ENCODE data around the gene MRPL14. TPM values are rescaled to one million over a fixed set of nuclear protein-coding genes. Genes with fewer than 3 reads are reported as not detected.
A peak's percentile ranks its signal among the peaks of the same experiment; 100 is the strongest.

MRPL14 gene
- total and polyA plus RNA-seq, 12 donors: 29.9 to 89.7 (median 41.4) TPM

DNA sequence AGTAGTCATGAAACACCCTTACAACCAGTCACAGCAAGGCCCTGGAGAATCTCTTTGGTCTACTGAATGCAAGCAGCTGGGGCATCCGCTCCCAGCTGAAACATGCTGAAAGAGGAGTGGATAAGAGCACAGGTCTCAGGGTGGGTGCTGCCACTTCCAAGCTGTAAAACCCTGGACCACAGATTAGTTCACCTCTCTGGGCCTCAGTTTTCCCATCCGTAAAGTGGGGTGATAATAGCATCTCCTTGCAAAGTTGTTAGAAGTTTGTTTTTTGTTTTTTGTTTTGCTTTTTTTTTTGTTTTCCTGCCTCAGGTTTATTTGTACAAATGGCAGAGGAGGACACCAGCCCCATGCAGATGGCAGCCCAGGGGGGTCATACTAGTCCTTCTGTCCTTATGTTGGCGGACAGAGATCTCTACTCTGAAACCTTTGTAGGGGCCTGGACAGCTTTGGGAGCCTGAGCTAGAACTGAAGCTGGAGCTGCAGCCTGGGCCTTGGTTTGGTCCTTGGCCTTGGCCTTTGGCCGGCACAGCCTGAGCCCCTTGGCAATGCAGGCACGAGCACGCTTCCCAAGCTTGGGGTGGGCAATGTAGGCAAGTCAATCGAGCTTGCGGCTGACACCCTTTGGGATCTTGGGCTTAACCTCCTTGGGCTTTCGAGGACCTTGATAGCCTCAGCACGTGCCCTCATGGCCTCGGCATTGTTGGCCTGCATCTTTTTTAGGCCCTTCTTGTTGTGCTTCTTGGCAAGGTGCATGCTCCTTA lies 38.2 kb downstream of the MRPL14 start:
- no peak for ATAC-seq
- H3K4me1 ChIP-seq: peaks cover 0 to 19% (median under 1%) of the 10 kb centered on the region in 9 donors
- 91 to 97% methylated on average over 11 of the region's 11 CpGs for WGBS, 2 donors
- H3K27me3 ChIP-seq: no peaks in the 10 kb centered on the region
- intact Hi-C loops (cut with DNase I): loop anchor here in 2 of 10 donors (10.0 kb wide), 1 partner anchor 484 kb away; no protein-coding TSS in a partner anchor
- H3K4me3 ChIP-seq: no peak overlapping the region
- no peak for DNase-seq
- TF ChIP-seq, protein P1, sequence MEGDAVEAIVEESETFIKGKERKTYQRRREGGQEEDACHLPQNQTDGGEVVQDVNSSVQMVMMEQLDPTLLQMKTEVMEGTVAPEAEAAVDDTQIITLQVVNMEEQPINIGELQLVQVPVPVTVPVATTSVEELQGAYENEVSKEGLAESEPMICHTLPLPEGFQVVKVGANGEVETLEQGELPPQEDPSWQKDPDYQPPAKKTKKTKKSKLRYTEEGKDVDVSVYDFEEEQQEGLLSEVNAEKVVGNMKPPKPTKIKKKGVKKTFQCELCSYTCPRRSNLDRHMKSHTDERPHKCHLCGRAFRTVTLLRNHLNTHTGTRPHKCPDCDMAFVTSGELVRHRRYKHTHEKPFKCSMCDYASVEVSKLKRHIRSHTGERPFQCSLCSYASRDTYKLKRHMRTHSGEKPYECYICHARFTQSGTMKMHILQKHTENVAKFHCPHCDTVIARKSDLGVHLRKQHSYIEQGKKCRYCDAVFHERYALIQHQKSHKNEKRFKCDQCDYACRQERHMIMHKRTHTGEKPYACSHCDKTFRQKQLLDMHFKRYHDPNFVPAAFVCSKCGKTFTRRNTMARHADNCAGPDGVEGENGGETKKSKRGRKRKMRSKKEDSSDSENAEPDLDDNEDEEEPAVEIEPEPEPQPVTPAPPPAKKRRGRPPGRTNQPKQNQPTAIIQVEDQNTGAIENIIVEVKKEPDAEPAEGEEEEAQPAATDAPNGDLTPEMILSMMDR (IDR thresholded peaks at IDR 0.05): no peak
- peaks cover 0 to 19% (median 0%) of the 10 kb centered on the region in 9 donors for H3K36me3 ChIP-seq
- H3K27ac ChIP-seq: no peak overlapping the region
- no peaks in the 10 kb centered on the region for H3K9me3 ChIP-seq

DNA sequence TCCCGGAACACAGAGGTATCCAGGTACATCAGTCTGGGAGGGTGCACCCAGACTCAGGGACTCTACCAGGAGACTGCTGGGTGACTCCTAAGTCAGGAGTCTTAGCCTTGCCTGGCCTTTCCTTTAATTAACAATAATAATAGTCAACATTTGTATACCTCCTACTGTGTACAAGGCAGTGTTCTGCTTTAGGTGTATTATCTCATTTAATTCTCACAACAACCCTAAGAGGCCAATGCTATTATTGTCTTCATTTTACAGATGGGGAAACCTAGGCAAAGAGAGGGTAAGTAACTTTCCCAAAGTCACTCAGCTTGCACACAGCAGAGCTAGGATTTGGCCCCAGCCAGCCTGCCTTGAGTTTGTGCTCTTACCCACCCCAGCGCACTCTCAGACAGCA lies 39.6 kb downstream of the MRPL14 start:
- TF ChIP-seq, protein P1 (IDR thresholded peaks at IDR 0.05): no peak
- Histone ChIP-seq H3K4me3 (no peak overlapping the region), H3K4me1 (peaks cover 0 to 33% (median 13%) of the 10 kb centered on the region in 9 donors), H3K9me3 (no peaks in the 10 kb centered on the region), H3K27ac (peak overlapping the region in 1 of 10 donors; percentile 13), H3K36me3 (peaks cover 0 to 19% (median 0%) of the 10 kb centered on the region in 9 donors), H3K27me3 (no peaks in the 10 kb centered on the region)
- intact Hi-C loops (cut with DNase I): loop anchor here in 2 of 10 donors (10.0 kb wide), 1 partner anchor 483 kb away; no protein-coding TSS in a partner anchor
- ATAC-seq (peak in 1 of 8 donors; percentile 1), DNase-seq (no peak)
- WGBS, 2 donors: 94 to 97% methylated on average over 2 of the region's 2 CpGs

DNA sequence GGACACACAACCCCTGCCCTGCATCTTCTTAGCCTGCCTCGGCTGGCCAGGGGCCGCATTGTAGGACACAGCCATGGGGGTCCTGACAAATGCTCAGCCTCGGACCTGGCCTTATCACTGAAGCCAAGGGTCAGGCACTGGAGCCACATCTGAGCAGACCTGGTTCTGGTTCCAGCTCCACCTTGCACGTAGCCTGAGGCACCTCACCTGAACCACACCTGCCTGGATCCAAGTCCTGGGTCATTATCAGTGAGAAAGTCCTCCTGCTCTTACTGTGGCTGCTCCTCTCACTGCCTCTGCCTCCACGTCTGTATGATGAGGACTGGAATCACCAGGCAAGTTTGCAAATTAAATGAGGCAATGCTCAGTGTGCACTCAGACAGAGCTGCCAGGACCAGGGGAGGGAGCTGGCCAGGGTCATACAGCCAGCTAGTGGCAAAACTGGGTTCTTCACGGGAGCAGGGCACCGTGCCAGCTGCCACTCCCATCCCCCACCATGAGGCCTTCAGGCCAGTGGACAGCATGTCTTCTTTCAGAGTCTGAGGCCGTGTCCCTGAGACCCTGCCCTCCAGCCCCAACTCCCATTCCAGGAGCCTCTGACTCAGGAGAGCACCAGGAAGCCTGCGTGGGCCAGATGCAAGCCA lies 40.2 kb downstream of the MRPL14 start:
- peaks cover 0 to 19% (median 0%) of the 10 kb centered on the region in 9 donors for H3K36me3 ChIP-seq
- no peaks in the 10 kb centered on the region for H3K27me3 ChIP-seq
- 63 to 67% methylated on average over 9 of the region's 9 CpGs for WGBS, 2 donors
- DNase-seq (peak in 1 of 2 donors; percentile 67), ATAC-seq (peak in 7 of 8 donors; percentile 22 to 61 (median 34))
- intact Hi-C loops (cut with DNase I): loop anchor here in 2 of 10 donors (10.0 kb wide), 1 partner anchor 482 kb away; no protein-coding TSS in a partner anchor
- H3K4me1 ChIP-seq: peaks cover 0 to 36% (median 13%) of the 10 kb centered on the region in 9 donors
- H3K27ac ChIP-seq: peak overlapping the region in 1 of 10 donors; percentile 13
- no peak overlapping the region for H3K4me3 ChIP-seq
- TF ChIP-seq, protein P1 (IDR thresholded peaks at IDR 0.05): peak in 1 of 9 donors; percentile 10
- H3K9me3 ChIP-seq: no peaks in the 10 kb centered on the region

DNA sequence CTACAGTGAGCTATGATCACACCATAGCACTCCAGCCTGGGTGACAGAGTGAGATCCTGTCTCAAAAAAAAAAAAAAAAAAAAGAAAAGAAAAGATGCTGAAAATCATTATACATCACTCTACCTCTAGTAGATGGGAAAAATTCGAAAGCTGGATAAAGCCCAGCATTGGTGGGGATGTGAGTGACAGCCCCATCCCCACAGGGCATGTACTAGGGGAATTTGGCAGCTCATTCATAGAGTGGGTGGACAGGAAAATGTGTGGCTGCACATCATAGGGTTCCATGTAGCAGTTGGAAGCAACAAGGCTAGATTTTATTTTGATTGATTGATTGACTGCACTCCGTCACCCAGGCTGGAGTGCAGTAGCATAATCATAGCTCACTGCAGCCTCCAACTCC lies 42.0 kb downstream of the MRPL14 start:
- intact Hi-C loops (cut with DNase I): loop anchor here in 2 of 10 donors (10.0 kb wide), 1 partner anchor 480 kb away; no protein-coding TSS in a partner anchor
- no peak overlapping the region for H3K27ac ChIP-seq
- no peak overlapping the region for H3K4me3 ChIP-seq
- ATAC-seq (no peak), DNase-seq (no peak)
- H3K4me1 ChIP-seq: peaks cover 0 to 36% (median 13%) of the 10 kb centered on the region in 9 donors
- no peaks in the 10 kb centered on the region for H3K27me3 ChIP-seq
- no peaks in the 10 kb centered on the region for H3K9me3 ChIP-seq
- H3K36me3 ChIP-seq: peaks cover 0 to 13% (median 0%) of the 10 kb centered on the region in 9 donors
- WGBS, 2 donors: 92% methylated on average over 2 of the region's 2 CpGs
- TF ChIP-seq, protein P1 (IDR thresholded peaks at IDR 0.05): no peak

Data from heart right ventricle (tissue), 16 donors.